Measurements from ENCODE around the gene ITGA7. TPM values are rescaled to one million over a fixed set of nuclear protein-coding genes. Genes with fewer than 3 reads are reported as not detected.

The ITGA7 gene
- total RNA-seq, 2 experiments from 2014 or later, result 4.3 to 4.8 TPM

DNA sequence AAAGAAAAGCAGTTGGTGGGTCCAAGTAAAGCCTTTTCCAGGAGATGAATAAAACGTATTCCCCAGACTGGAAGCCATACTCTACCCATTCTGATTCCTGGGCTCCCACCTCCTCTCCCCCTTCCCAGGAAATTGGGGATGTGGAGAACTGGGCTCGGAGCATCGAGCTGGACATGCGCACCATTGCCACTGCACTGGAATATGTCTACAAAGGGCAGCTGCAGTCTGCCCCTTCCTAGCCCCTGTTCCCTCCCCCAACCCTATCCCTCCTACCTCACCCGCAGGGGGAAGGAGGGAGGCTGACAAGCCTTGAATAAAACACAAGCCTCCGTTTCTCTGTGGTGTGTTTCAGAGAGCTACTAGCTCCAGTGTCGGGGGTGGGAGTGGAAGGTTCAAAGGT, 11.7 kb upstream of the ITGA7 start:
- peaks cover 5% of the 10 kb centered on the region for H3K36me3 Mint-ChIP-seq (ENCODE audit: low read depth)
- intact Hi-C loops (cut with micrococcal nuclease), result no loop called here
- H3K4me3 Mint-ChIP-seq, result no peak overlapping the region
- no peaks in the 10 kb centered on the region for H3K9me3 Mint-ChIP-seq
- no peak overlapping the region for H3K27ac Mint-ChIP-seq
- ATAC-seq, result no peak
- no peak for DNase-seq
- TF ChIP-seq, protein P1, sequence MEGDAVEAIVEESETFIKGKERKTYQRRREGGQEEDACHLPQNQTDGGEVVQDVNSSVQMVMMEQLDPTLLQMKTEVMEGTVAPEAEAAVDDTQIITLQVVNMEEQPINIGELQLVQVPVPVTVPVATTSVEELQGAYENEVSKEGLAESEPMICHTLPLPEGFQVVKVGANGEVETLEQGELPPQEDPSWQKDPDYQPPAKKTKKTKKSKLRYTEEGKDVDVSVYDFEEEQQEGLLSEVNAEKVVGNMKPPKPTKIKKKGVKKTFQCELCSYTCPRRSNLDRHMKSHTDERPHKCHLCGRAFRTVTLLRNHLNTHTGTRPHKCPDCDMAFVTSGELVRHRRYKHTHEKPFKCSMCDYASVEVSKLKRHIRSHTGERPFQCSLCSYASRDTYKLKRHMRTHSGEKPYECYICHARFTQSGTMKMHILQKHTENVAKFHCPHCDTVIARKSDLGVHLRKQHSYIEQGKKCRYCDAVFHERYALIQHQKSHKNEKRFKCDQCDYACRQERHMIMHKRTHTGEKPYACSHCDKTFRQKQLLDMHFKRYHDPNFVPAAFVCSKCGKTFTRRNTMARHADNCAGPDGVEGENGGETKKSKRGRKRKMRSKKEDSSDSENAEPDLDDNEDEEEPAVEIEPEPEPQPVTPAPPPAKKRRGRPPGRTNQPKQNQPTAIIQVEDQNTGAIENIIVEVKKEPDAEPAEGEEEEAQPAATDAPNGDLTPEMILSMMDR (IDR thresholded peaks at IDR 0.05), result no peak
- ChIA-PET POLR2A (interaction anchor here (1.0 to 7.2 kb wide), 3 partner anchors 10 to 385 kb away, joined by 3 to 44 read pairs (median 12); partner anchors contain the start of genes CD63 and PA2G4), CTCF (interaction anchor here (0.9 to 7.1 kb wide), 4 partner anchors 9 to 19 kb away, joined by 3 to 87 read pairs (median 12); partner anchors contain the start of gene CD63)
- H3K27me3 Mint-ChIP-seq, result peaks cover 3% of the 10 kb centered on the region
- H3K4me1 Mint-ChIP-seq (ENCODE audit: low read depth), result peaks cover 24% of the 10 kb centered on the region

DNA sequence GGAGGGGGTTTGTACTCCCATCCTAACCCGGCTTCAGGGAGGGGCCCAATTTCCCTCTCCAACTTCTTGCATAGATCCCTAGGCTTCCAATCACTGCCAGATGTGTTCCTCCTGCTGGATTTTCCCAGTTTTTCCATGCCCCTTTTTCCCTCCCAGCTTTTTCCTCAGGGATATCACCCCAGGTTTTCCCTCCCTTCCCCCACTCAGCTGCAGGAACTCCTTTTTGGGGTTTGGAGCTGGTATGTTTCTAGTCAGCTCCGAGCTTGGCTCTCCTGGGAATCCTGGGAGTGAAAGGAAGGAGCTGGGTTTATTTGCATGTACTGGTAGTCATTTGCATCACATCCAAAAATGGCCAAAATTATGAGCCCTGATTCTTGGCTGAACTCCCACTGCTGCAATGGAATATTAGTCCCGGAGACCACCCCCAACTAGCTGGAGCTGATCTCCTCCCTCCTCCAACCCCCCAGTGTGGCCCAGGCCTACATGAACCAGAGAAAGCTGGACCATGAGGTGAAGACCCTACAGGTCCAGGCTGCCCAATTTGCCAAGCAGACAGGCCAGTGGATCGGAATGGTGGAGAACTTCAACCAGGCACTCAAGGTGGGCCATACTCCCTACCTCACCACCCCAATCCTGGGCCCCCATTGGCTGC, 11.0 kb upstream of the ITGA7 start:
- Mint-ChIP-seq H3K27ac (peak overlapping the region; percentile 21), H3K9me3 (no peaks in the 10 kb centered on the region), H3K4me1 (ENCODE audit: low read depth) (peaks cover 24% of the 10 kb centered on the region), H3K27me3 (peaks cover 3% of the 10 kb centered on the region), H3K36me3 (ENCODE audit: low read depth) (peaks cover 5% of the 10 kb centered on the region), H3K4me3 (no peak overlapping the region)
- DNase-seq (no peak), ATAC-seq (no peak)
- TF ChIP-seq, protein P1 (IDR thresholded peaks at IDR 0.05), result no peak
- intact Hi-C loops (cut with micrococcal nuclease), result no loop called here
- ChIA-PET CTCF (interaction anchor here (1.1 to 7.1 kb wide), 4 partner anchors 11 to 19 kb away, joined by 3 to 87 read pairs (median 32); partner anchors contain the start of gene CD63), POLR2A (interaction anchor here (1.0 to 7.2 kb wide), 2 partner anchors 10 to 386 kb away, joined by 3 to 44 read pairs; partner anchors contain the start of genes CD63 and PA2G4)

DNA sequence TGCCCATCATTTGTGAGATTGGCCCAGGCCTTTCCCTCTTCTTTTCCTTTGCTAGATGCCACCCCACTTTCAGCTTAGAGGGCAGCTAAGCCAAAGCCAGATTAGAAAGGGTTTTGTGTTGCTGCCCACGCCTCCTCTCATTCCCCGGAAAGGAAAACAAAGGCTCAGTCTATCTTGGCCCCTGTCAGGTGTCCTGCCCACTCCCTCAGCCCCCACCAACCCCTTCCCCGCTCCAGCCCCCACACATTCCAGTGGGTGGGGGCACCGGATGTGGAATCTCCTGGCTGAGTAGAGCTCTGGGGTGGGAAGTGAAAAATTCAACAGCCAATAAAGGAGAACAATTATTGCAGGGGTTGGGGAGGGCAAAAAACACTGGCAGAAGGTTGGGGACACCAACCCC, 10.3 kb upstream of the ITGA7 start:
- DNase-seq, result no peak
- H3K4me1 Mint-ChIP-seq (ENCODE audit: low read depth), result peaks cover 24% of the 10 kb centered on the region
- peaks cover 5% of the 10 kb centered on the region for H3K36me3 Mint-ChIP-seq (ENCODE audit: low read depth)
- H3K27me3 Mint-ChIP-seq, result peaks cover 3% of the 10 kb centered on the region
- intact Hi-C loops (cut with micrococcal nuclease), result no loop called here
- TF ChIP-seq, protein P1 (IDR thresholded peaks at IDR 0.05), result no peak
- no peak overlapping the region for H3K27ac Mint-ChIP-seq
- ATAC-seq, result no peak
- ChIA-PET CTCF (interaction anchor here (0.8 to 4.3 kb wide), 6 partner anchors 12 to 79 kb away, joined by 3 to 44 read pairs (median 6); partner anchors contain the start of gene CD63), POLR2A (interaction anchor here (1.0 to 7.2 kb wide), 4 partner anchors 11 to 25 kb away, joined by 3 to 44 read pairs (median 4); partner anchors contain the start of genes CD63 and GDF11)
- peak overlapping the region; percentile 94 for H3K4me3 Mint-ChIP-seq
- H3K9me3 Mint-ChIP-seq, result no peaks in the 10 kb centered on the region

DNA sequence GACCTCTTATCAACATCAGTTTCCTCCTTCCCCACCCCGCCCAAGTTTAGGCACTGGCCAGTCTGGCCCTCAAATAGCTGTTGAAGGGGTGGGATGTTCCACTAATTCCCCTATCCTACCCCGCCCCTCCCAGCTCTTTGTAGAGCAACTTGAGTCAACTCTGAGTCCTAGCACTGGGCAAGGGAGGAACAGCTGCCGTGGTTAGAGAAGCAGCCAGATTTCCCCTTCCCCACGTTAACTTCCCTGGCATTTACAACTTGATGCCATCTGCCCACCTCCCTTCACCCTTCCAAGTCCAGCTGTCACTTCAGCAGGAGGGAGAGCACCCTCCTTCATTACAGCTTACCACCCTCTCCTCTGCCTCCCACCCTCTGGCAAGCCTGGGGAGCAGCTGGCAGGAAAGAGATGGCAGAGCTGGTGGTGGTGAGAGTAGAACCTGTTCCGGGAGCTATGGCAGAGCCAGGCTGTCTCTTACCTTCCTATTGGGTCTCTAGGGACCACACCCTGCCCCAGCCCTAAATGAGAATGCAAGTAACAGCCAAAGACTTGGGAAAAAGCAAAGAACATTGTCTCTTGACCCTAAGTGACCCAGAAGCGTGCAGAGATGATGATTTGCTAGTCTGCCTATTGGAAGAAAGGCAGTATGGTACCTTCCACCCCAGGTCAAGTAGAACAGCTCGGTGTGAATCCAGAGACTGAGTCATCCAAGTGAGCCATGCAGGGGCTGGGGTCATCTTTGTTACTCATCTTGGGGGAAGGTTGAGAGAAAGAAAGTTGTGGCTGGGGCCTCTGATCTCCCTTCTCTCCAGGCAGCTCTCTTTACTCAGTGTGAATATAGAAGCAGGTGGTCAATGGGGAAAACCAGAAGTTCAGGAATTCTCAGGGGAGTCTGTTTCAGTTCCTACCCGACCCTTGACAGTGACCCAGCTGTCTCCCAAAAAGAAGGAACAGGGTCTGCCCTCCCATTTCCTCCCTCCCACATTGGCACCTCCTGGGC, 9.6 kb upstream of the ITGA7 start:
- no peaks in the 10 kb centered on the region for H3K9me3 Mint-ChIP-seq
- ATAC-seq (peak; percentile 37), DNase-seq (peak; percentile 55)
- peak overlapping the region; percentile 94 for H3K4me3 Mint-ChIP-seq
- TF ChIP-seq, protein P1 (IDR thresholded peaks at IDR 0.05), result no peak
- H3K27me3 Mint-ChIP-seq, result peaks cover 3% of the 10 kb centered on the region
- H3K4me1 Mint-ChIP-seq (ENCODE audit: low read depth), result peaks cover 24% of the 10 kb centered on the region
- intact Hi-C loops (cut with micrococcal nuclease), result no loop called here
- peak overlapping the region; percentile 92 for H3K27ac Mint-ChIP-seq
- ChIA-PET POLR2A (interaction anchor here (0.9 to 7.2 kb wide), 7 partner anchors 11 to 99 kb away, joined by 3 to 44 read pairs (median 3); partner anchors contain the start of genes CD63 and GDF11), CTCF (interaction anchor here (0.8 to 4.3 kb wide), 8 partner anchors 11 to 79 kb away, joined by 3 to 44 read pairs (median 6); partner anchors contain the start of gene CD63)
- peaks cover 5% of the 10 kb centered on the region for H3K36me3 Mint-ChIP-seq (ENCODE audit: low read depth)

Data from activated CD8-positive, alpha-beta T cell treated with anti-CD3 and anti-CD28 coated beads for 36 hours (primary cell).